ENCODE data around the gene COPRS.

- TF ChIP-seq CTCF (IDR thresholded peaks at IDR 0.05) (no peak), POLR2A (IDR thresholded peaks at IDR 0.05) (no peak), EP300 (IDR thresholded peaks at IDR 0.05) (no peak)
These were observed 20.3 kb downstream of the COPRS start for GRCh38 chr17:31838636-31839225.
